Measurements from ENCODE around the gene TUBB4B. TPM values are rescaled to one million over a fixed set of nuclear protein-coding genes. Genes with fewer than 3 reads are reported as not detected.

Gene TUBB4B
- total RNA-seq, 6 experiments from 2014 or later = 88.4 to 274 (median 124) TPM

DNA sequence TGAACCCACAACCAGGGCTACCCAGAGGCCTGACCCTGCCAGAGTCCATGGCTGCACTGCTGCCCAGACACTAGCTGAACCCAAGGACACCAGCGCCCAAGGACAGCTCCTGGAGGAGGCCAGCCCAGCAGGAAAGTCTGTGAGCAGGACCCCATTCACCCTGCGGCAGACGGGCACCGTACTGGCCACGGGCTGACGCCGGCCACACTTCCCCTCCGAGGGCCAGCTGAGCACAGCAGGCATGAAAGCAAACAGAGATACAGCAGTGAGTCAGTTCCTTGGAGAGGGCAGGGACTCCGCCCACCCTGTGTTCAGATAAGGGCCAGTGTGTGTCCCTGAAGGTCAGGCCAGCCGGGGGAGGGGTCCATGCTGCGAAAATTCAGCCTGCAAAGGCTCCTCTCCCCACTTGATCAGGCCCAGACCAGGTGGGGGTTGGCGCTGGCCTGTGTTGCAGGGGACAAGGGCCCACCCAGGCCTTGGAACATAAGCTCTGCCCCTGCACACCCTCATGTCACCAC, 22.3 kb upstream of the TUBB4B start:
- no peak for DNase-seq
- Histone ChIP-seq H3K27ac (no peak overlapping the region), H3K27me3 (no peaks in the 10 kb centered on the region), H3K4me1 (peaks cover 0 to 12% (median 2%) of the 10 kb centered on the region in 4 donors), H3K9me3 (no peaks in the 10 kb centered on the region), H3K36me3 (no peaks in the 10 kb centered on the region), H3K4me3 (no peak overlapping the region)
- intact Hi-C loops (cut with DNase I) = no loop called here
- ATAC-seq = peak in 1 of 4 donors; percentile 20
- TF ChIP-seq CTCF (IDR thresholded peaks at IDR 0.05) (no peak), POLR2A (IDR thresholded peaks at IDR 0.05) (no peak)
- 55% methylated on average over 4 of the region's 12 CpGs for WGBS (ENCODE audit: insufficient coverage, low coverage, low lambda C conversion rate, missing lambda C conversion rate)

DNA sequence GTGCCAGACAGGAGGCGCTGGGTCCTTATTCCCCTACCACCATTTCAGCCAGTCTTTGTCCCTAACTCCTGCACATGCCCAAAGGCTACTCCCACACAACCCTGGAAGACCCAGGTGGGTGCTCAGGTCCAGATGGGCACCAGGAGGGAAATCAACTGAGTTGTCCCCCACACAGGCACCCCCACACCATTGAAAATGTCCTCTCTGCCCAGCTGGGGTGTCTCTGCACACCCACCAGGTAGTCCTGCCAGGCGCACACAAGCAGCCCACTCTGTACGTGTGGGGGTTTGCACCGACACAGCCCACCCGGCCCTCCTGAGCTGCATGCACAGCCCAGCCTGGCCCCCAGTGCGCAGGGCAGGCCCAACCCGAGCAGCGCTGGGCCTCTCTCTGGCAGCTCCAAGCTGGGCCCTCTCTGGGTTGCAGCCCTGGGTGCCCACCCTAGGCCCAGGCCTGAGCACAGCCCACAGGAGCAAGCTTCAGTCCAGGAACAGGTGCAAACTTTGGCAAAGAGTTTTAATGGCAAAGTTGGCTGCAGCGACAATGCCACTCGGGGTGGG, 21.2 kb upstream of the TUBB4B start:
- no peak for ATAC-seq
- 100% methylated on average over 2 of the region's 10 CpGs for WGBS (ENCODE audit: insufficient coverage, low coverage, low lambda C conversion rate, missing lambda C conversion rate)
- peaks cover 0 to 17% (median 5%) of the 10 kb centered on the region in 4 donors for H3K4me1 ChIP-seq

GRCh38 chr9:137220317-137221094, 20.6 kb upstream of the TUBB4B start:
- 90% methylated on average over 26 of the region's 52 CpGs for WGBS (ENCODE audit: insufficient coverage, low coverage, low lambda C conversion rate, missing lambda C conversion rate)
- Histone ChIP-seq H3K27ac (no peak overlapping the region), H3K4me1 (peaks cover 0 to 17% (median 5%) of the 10 kb centered on the region in 4 donors), H3K4me3 (no peak overlapping the region), H3K27me3 (no peaks in the 10 kb centered on the region), H3K36me3 (no peaks in the 10 kb centered on the region), H3K9me3 (no peaks in the 10 kb centered on the region)
- intact Hi-C loops (cut with DNase I) = no loop called here
- DNase-seq = no peak
- no peak for ATAC-seq
- TF ChIP-seq POLR2A (IDR thresholded peaks at IDR 0.05) (no peak), CTCF (IDR thresholded peaks at IDR 0.05) (no peak)

More for the DNA sequence above, 21.2 kb upstream of the TUBB4B start:
- intact Hi-C loops (cut with DNase I) = no loop called here
- TF ChIP-seq POLR2A (IDR thresholded peaks at IDR 0.05) (no peak), CTCF (IDR thresholded peaks at IDR 0.05) (no peak)
- Histone ChIP-seq H3K27me3 (no peaks in the 10 kb centered on the region), H3K27ac (no peak overlapping the region), H3K36me3 (no peaks in the 10 kb centered on the region), H3K9me3 (no peaks in the 10 kb centered on the region), H3K4me3 (no peak overlapping the region)
- no peak for DNase-seq

DNA sequence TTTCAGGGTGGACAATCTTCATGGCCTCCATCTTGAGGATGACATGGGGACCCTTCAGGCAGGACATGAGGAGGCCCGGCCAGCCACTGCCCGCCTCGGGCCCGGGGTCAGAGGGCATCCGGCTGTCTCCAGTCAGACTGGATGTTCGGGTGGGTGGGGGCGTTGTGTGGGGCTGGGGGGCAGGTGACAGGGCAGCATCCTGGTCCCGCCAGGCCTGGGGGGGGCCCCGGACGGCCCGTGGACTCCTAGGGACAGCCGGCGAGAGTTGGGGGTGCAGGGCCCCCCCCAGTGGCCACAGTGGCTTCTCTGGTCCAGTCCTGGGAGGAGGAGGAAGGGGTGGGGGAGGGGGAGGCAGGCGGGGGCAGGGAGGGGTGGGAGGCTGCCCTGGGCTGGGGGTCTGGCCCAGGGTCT, 20.0 kb upstream of the TUBB4B start:
- DNase-seq (no peak), ATAC-seq (no peak)
- Histone ChIP-seq H3K4me3 (peak overlapping the region in 1 of 3 donors; percentile 76), H3K36me3 (no peaks in the 10 kb centered on the region), H3K9me3 (no peaks in the 10 kb centered on the region), H3K27me3 (no peaks in the 10 kb centered on the region), H3K4me1 (peaks cover 0 to 17% (median 5%) of the 10 kb centered on the region in 4 donors), H3K27ac (peak overlapping the region in 1 of 3 donors; percentile 32)
- TF ChIP-seq POLR2A (IDR thresholded peaks at IDR 0.05) = no peak
- no peak for TF ChIP-seq CTCF (IDR thresholded peaks at IDR 0.05)
- WGBS (ENCODE audit: insufficient coverage, low coverage, low lambda C conversion rate, missing lambda C conversion rate) = no CpG with 5 or more reads among the region's 14 CpGs
- intact Hi-C loops (cut with DNase I) = no loop called here
